HG03460 (cell line): Measurements from ENCODE around the gene ADI1.
"Not testable (repeated sequence)": the region's sequence is repeated elsewhere in the genome, so short reads cannot be mapped to it uniquely, and the experiment has no call there.

Source experiments
- ATAC-seq: cut with Tn5 transposase; IDR thresholded peaks from one replicate; pipeline ENCODE4 v1.9.1; 2021; ENCODE audit not compliant: unreplicated experiment

ADI1 gene

GRCh38 chr2:3529316-3530025 lies 10.1 kb upstream of the ADI1 start:
- ATAC-seq: no peak

- no peak for ATAC-seq
Observed at GRCh38 chr2:3527886-3528785, 8.8 kb upstream of the ADI1 start.

GRCh38 chr2:3526871-3527270 lies 7.5 kb upstream of the ADI1 start:
- no peak for ATAC-seq

- ATAC-seq: no peak
Observed at GRCh38 chr2:3523551-3524041, 4.3 kb upstream of the ADI1 start.

GRCh38 chr2:3522961-3523421 lies 3.7 kb upstream of the ADI1 start:
- ATAC-seq: no peak

GRCh38 chr2:3520591-3520990 lies 1.3 kb upstream of the ADI1 start:
- ATAC-seq: no peak

- ATAC-seq: peak; percentile 77
Observed at GRCh38 chr2:3518496-3519254, 656 bp downstream of the ADI1 start.

GRCh38 chr2:3517948-3518495 lies 1.3 kb downstream of the ADI1 start:
- ATAC-seq: no peak

GRCh38 chr2:3516831-3517230 lies 2.5 kb downstream of the ADI1 start:
- no peak for ATAC-seq

- ATAC-seq: not testable (repeated sequence)
Observed at GRCh38 chr2:3515438-3515837, 3.9 kb downstream of the ADI1 start.

- no peak for ATAC-seq
Observed at GRCh38 chr2:3513026-3513810, 6.1 kb downstream of the ADI1 start.

- ATAC-seq: no peak
Observed at GRCh38 chr2:3512086-3512485, 7.2 kb downstream of the ADI1 start.

- no peak for ATAC-seq
Observed at GRCh38 chr2:3505771-3506170, 13.6 kb downstream of the ADI1 start.

- ATAC-seq: no peak
Observed at GRCh38 chr2:3504741-3505140, 14.6 kb downstream of the ADI1 start.

- ATAC-seq: no peak
Observed at GRCh38 chr2:3503483-3503882, 15.8 kb downstream of the ADI1 start.

GRCh38 chr2:3503046-3503445 lies 16.3 kb downstream of the ADI1 start:
- no peak for ATAC-seq

- ATAC-seq: no peak
Observed at GRCh38 chr2:3500326-3500899, 18.9 kb downstream of the ADI1 start.

- no peak for ATAC-seq
Observed at GRCh38 chr2:3498783-3499394, 20.4 kb downstream of the ADI1 start.

GRCh38 chr2:3496708-3497080 lies 22.6 kb downstream of the ADI1 start:
- not testable (repeated sequence) for ATAC-seq
